ENCODE measurements around the gene ASB2.
A peak's percentile ranks its signal among the peaks of the same experiment; 100 is the strongest.

ASB2 gene, protein sequence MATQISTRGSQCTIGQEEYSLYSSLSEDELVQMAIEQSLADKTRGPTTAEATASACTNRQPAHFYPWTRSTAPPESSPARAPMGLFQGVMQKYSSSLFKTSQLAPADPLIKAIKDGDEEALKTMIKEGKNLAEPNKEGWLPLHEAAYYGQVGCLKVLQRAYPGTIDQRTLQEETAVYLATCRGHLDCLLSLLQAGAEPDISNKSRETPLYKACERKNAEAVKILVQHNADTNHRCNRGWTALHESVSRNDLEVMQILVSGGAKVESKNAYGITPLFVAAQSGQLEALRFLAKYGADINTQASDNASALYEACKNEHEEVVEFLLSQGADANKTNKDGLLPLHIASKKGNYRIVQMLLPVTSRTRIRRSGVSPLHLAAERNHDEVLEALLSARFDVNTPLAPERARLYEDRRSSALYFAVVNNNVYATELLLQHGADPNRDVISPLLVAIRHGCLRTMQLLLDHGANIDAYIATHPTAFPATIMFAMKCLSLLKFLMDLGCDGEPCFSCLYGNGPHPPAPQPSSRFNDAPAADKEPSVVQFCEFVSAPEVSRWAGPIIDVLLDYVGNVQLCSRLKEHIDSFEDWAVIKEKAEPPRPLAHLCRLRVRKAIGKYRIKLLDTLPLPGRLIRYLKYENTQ

DNA sequence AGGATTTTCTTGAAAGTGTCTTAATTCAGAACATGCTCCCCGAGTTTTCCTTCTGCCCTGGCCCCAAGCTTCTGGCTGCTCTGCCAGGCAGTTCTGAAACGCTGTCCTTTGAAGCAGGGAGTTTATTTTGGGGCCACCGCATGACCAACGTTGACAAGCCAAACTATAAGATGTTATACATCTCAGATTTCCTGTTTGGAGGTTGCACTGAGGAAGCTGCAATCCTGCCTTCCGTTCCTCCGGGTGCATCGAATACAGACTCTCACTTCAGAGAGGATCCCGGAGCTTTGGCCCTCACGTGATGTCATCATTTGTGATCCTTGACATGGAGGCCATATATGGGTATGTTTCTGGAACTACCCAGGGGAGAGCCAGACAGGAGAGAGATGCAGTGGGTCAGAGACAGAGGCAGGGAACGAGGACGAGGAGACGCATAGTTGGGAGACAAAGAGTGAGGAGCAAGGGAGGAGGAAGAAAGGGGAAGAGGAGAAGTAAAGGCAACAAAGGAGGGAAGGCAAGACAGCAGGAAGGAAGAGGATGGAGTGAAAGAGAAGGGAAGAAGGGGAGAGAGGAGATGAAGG, at the start of gene ASB2:
Gene ASB2 (minus strand): TSS at position 94 of the 581 bp plus-strand sequence. CDS start 12,031 bp downstream, outside the sequence.
- DNase-seq, result peak; percentile 14

DNA sequence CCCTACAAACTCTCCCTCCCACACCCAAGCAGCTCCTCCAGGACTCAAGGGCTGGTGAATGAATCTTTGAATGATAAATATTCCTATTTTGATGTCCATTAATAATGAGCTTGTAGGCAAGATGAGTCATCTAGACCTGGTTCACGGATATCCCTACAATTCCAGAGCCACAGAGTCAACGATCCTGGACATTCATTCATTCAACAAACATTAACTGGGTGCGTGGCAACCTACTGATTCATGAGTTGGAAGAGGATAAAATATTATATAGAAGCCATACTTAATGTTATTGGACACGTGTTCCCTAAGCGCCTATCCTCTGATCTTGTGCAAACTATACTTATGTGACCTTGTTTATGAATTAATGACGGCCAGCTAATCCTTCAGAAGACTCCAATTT, 49.4 kb upstream of the ASB2 start:
- no peak for DNase-seq

DNA sequence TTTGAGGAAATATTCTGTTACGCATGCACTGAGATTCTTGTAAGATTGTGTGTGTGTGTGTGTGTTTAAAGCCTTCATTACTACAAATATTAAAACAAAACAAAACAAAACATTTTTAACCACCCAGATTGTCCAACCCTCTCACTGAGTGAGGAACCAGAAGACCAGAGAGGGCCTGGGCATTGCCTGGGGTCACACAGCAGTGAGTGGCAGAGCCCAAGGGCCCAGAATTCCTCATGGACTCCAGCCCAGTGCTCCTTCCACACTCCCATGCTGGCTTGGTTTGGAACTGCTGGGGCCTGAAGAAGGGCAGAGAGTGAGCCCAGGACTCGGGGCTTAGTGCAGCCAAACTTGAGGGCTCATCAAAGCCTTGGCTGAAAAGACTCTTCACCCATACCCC, 48.2 kb upstream of the ASB2 start:
- DNase-seq, result no peak

DNA sequence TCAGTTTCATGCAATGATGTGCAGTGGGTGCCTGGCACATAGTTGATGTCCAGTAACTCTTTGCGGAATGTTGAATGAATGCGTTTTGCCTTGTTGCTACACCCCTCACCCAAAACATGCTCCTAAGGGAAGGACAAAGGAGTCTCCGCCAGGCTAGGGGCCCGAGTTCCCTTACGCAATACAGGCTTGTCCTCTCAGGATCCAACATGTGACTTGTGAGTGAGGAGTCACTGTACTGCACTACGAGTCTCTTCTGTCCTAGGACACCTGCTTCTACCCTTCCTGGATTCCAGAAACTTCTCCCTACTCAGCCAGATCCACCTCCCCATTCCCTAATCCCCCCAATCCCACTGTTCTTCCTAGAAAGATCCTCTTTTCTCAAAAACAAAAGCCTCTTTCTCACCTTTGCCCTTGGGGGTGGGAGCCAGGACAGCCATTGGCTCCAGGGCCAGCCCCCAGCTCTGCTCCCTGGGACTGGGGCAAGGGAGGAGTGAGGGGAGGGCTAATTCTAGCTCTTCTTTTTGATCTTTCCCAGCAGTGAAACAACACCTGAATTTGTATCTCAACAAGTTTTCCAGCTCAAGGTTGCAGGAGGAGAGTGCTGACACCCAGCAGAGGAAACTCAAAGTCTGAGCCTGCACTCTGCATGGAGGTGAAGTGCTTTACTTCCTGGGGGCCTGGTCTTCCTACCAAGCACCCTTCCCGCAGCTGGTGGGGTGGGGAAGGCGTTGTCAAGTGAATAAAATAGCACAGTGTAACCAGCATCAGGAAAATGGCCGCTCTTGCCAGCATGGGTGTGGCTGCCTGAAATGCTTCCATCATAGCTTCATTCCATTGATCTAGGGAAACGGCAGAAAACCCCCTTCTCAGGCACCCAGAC, 46.4 kb upstream of the ASB2 start:
- no peak for DNase-seq

DNA sequence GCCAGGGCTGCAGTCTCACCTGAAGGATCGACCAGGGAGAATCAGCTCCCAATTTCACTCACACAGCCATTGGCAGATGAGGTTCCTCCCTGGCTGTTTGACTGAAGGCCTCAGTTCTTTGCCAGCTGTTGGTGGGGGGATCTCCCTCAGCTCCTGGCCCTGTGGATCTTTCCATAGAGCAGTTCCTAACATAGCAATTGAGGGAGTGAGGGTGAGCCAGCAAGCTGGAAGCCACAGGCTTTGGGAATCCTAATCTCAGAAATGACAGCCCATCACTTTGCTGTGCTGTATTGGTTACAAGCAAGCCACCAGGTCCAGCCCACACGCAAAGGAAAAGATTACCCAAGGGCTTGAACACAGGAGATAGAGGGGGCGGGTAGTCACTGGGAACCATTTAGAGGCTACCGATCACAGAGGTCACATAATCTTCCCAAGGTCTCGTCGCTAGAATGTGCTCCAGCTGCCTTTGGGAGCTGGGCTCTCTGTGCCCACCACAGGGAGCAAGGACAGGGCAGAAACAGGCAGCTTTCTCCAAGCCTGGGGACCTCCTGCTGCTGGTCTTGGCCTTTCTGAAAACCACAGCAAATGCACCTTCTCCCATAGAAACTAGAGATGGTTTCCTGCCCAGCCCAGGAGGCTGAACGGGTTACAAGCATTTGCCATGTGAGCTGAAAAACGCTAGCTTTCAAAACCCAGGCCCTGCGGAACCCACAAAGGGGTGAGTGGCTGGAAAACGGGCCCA, 45.2 kb upstream of the ASB2 start:
- no peak for DNase-seq

DNA sequence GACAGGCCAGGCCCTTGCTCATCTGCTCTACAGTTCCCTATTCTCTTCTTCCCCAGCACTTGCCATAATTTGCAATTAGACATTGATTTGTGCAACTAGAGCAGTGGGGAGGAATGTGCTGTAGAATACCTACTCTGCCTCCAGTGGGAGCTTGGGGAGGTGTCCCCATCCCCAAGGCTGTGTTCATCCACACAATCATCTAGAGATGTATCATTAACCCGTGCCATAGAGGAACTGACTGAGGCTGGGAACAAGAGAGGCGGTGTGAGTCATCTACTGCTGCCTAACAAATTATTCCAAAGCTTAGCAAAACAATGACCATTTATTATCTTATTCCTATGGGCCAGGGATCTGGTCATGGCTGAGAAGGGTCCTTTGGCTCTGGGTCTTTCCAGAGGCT, 44.6 kb upstream of the ASB2 start:
- DNase-seq, result no peak

DNA sequence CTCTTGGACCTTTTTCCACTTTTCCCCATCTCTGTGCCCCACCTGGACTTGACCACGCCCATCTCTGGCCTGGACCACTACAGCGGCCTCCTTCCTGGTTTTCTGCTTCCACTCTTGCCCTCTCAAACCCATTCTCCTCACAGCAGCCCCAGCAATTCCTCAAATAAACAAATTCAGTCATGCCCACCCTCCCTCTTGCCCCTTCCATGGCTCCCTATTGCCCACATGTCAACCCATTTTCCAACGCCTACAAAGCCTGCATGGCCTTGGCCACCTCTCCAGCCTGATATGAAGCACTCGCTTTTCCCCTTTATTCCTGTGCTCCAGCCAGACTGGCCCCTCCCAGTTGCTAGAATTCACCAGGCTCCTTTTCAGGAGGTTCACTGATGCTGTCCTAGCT, 43.9 kb upstream of the ASB2 start:
- no peak for DNase-seq

DNA sequence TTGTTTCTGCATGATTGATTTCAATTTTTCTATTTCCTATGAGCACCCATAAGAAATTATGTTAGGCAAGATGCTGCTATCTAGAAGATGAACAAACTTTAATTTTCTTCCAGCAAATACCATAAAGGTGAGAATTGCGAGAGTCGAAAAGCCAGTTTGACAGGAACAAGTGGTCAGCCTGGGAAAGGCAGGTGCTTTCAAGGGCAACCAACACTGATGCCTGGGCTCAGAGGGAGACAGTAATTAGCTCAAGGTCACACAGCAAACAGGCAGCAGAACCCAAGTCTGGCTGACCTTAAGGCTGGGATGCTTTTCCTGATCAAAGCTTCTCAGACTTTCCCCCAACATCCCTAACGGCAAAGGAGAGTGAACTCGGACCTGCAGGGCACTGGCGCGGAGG, 43.0 kb upstream of the ASB2 start:
- DNase-seq, result no peak

DNA sequence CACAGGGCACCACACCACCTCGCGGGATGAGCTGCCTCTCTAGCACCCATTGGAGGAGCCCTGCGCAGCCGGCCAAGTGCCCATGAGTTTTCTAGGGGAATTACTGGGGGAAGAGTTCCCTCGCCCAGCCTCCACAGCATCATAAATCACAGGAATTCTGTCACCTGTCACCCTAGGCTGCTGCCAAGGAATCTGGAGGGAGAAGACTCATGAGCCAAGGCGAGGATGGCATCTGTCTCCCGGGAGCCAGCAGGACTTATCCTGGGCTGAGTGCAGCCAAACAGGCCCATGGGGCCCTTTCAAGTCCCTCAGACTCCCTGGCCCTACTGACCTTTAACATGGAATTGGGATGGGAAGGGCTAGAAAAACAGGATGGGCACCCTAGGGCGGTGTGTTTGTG, 41.9 kb upstream of the ASB2 start:
- DNase-seq, result no peak

DNA sequence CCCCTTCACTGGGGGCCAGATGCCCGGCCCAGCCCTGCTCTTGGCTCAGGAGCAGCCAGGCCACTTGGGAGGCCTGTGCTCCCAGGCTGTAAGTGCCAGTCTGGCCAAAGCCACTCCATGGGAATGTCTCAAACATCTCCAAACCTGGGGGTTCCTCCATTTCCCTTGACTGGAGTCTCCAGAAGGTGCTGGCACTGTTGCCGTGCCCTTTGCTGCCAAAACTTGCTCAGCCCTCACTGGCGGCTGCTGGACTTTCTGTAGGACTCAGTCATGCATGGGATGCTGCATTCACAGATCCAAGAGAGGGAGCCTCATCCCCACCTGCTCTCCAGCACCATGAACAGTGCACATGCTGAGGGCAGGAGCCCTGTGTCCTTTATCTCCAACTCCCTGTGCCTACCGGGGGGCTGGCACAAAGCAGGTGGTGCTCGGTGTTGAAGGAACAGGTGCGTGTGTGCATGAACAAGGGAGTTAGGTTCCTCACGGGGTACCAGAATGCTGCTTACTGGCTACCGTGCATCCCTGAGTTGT, 40.1 kb upstream of the ASB2 start:
- DNase-seq, result no peak

DNA sequence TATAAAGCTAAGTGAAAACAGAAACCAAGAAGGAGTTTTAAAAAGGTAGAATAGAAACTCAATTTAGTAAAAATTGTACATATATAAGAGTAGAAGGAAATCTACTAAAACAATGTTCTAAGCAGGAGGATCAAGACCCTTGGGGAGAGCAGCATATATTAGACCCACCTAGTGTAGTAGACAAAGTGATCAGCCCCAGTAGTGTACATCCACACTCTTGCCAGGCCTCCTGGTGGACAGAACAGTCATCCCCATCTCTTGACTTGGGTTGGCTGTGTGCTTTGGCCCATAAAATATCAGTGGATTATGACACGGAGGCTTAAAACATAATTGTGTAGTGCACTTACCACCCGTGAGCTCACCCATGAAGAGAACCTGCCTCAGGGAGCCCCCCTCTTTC, 38.9 kb upstream of the ASB2 start:
- DNase-seq, result no peak

DNA sequence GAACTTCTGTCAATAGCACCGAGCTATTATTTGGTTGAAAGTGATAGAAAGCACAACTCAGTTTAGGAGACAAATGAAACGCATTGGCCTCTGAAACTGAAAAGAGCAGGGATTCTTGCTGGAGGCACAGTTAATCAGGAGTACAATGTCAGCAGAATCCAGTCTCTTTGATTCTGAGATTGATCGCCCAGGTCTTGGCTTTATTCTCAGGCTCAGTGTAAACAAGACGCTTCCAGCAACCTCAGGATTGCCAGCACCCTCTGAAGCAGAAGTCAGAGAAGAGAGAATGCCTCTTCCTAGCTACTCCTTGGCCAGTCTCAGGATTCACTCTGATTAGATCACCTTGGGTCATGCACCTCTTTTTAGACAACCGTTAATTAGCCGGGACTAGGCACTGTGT, 38.0 kb upstream of the ASB2 start:
- no peak for DNase-seq

DNA sequence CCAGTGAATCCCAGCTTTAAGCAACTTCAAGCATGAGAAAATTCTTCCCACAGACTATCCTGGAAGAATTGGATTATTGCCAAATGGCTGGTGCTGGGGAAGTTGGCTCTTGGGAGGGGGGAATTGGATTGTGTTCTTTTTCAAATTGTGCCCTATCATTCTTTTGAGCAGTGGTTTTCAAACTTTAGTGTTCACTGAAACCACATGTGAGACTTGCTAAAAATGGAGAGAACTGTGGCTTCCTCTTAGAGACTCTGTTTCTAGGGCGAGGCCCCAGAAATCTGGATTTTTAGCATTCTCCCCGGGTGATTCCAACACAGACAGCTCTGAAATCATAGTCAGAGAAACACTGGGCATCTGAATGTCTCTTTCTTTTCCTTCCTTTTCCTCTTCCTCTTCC, 35.4 kb upstream of the ASB2 start:
- no peak for DNase-seq

DNA sequence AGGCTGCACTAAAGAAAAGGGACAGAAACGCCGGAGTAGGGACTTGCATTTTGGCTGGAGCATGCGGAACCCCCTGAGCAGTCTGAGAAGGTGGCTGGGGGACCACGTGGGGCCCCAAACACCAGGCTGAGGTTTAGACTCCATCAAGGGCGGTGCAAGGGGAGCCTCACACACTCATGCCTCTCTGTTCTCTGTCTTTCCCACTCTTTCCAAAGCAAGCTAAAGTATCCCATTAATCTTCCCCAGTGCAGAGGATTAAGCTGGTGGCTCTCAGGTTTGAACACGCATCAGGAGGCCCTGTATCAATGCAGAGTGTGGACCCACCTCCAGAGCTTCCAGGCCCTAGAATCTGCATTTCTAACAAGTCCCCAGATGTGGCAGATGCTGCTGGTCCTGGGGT, 34.3 kb upstream of the ASB2 start:
- no peak for DNase-seq

DNA sequence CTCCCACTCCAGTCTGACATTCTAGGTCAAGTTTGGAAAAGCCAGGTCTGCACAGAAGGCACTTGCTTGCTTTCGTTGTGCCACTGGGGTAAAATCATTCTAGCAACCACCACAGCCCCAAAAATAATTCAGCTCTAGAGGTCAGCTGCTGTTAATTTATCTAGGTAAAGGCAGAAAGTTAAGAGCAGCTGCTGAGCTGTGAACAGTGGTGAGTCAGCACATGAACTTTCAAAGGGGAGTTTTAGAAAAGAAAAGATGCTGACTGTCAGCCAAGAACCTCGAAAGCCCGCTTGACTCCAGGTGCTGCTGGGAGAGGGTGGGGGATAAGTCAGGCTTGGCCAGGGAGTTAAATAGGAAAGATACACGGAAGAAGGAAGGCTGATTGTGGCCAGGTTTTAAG, 33.4 kb upstream of the ASB2 start:
- DNase-seq, result no peak

DNA sequence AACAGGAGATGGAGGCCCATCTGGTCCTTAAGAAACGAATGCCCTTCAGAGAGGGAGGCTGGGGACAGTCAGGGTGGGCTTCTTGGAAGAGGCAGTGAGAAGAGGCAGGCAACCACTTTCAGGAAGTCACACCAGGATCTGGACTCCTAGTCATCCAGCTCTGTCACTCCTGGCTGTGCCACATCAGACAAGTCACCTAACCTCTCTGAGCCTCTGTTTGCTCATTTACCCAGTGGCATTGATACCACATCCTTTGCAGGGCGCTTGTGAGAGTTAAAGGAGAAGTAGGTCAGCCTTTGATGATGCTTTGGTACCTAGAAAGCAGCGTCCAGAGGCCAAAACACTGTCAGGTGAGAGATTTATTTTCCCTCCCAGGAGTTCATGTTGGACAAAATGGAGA, 31.9 kb upstream of the ASB2 start:
- no peak for DNase-seq

DNA sequence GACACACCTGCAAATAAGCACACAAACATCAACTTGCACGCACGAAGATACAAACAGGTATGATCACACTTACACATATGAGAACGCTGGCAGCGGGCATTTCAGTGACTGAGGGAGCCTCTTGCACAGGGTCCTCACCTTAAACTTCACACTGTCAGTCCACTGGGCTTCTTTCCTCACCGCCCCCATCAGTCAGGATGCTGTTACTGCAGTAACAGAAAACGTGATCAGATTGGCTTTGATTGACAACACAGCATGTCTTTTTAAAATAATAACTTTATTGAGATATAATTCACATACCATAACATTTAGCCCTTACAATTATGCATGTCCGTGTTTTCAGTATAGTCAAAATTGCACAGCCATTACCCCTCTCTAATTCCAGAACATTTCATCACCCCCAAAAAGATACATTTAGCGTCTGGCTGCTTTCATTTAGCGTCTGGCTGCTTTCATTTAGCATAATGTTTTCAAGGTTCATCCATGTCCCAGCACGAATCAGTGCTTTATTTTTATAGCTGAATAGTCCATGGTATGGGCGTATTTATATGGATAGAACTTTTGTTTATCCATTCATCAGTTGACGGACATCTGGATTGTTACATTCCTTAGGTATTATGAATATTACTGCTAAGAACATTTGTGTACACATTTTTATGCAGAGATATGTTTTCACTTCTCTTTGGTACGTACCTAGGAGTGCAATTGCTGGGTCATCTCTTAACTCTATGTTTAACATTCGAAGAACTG, 29.1 kb upstream of the ASB2 start:
- no peak for DNase-seq

DNA sequence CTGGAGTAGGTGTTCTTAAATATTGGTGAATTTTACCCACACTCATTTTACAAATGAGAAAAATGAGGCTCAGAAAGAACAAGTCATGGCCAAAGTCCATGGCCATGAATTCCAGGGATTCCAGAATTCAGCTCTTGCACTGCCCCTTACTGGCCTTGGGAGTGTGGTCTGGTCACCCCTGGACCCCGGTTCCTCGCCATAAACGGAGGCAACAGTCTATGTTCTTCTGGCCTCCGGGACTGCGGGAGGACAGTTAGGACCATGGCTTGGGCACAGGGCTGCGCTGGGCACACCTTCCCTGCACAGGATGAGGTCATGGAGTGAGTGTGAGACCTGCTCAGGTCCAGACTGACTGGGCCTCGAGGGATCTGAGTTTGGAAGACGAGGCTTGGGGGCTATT, 27.6 kb upstream of the ASB2 start:
- no peak for DNase-seq

DNA sequence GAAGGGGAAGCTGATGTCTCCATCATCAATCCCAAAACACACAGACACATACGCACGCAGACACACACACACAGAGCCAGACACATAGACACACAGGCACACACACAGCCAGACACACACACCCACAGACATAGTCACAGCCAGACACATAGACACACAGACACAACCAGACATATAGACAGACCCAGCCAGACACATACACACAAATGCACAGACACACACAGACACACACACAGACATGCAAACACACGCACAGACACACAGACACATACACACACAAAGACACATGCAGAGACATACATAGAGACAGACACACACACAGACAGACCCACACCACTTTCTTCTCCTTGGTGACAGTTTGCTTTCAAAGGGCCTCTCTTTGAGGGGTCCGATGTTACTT, 27.0 kb upstream of the ASB2 start:
- no peak for DNase-seq

DNA sequence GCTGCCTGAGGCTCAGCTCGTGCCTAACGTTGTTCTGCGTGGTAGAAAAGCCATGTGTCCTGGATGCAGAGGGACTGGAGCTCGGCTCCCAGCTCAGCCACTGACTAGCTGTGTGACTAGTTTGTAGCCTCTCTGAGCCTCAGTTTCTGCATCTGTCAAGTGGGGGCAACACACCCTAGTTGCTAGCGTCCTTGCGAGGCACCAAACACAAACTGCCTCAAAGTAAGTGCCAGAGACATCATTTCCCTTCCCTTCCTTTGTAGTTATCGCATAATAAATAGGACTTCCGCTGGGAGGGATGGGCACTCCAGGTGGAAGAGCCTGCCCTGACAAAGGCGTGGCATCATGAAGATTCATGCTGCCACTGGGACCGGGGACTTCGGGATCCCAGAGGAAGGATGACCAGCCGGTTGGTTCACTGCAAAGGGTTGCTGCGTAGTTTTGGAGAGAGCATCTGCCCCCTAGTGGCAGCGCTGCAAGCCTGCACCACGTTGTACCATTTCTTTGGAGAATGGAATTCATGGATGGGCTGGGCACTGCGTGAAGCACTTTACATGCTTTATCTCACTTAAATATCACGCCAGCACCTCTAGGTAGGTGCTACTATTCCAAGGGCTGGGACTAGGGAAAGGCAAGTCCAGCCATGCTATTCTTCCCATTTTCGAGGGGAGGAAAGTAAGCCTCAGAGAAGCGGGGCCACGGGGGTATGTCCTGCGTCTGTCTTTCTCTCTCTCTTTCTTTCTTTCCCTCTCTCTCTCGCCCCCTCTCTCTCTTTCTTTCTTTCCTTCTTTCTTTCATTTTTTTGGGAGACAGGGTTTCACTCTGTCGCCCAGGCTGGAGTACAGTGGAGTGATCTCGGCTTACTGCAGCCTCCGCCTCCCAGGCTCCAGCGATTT, 25.4 kb upstream of the ASB2 start:
- peak; percentile 52 for DNase-seq

DNA sequence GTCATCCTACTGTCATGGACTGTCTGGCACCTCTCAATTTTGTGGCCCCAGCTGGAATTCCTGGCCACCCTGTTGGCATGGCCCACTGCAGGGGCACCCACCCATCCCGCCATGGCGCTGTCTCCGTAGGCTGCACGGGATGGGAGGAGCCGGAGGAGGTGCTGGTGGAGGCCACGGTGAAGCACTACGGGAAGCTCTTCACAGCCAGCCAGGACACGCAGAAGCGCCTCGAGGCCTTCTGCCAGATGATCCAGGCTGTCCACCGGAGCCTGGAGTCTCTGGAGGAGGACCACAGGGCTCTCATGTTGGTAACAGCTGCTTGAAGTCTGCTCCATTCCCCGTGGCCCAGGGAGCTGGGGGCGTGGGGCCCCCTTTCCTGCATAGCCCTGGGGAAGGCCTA, 24.6 kb upstream of the ASB2 start:
- no peak for DNase-seq

All from GDM1 (cell line).